HUES48 (cell line): Measurements from ENCODE around the gene PACRG.

Experiments used
- H3K27ac ChIP-seq: one replicate; pipeline ENCODE4 v1.7.0; 2013; ENCODE audit warnings: low read depth, low read length, inconsistent platforms
- H3K27me3 ChIP-seq: 2 replicates; pipeline ENCODE4 v1.6.1; 2013; ENCODE audit warnings: mild to moderate bottlenecking, low read length; ENCODE audit not compliant: control insufficient read depth, insufficient read depth
- H3K36me3 ChIP-seq: 2 replicates; pipeline ENCODE4 v1.6.1; 2013; ENCODE audit warnings: low read length; ENCODE audit not compliant: control insufficient read depth, insufficient read depth
- H3K4me1 ChIP-seq: 2 replicates; pipeline ENCODE4 v1.6.1; 2013; ENCODE audit warnings: mild to moderate bottlenecking, low read length; ENCODE audit not compliant: control insufficient read depth, insufficient read depth
- H3K4me3 ChIP-seq: 2 replicates; pipeline ENCODE4 v1.5.1; 2013; ENCODE audit warnings: mild to moderate bottlenecking, low read depth, low read length
- H3K9ac ChIP-seq: 2 replicates; pipeline ENCODE4 v1.6.1; 2013; ENCODE audit warnings: mild to moderate bottlenecking, low read depth, low read length, moderate library complexity
- H3K9me3 ChIP-seq: 2 replicates; pipeline ENCODE4 v1.6.1; 2013; ENCODE audit warnings: low read length; ENCODE audit not compliant: control insufficient read depth, insufficient read depth

The PACRG gene

GRCh38 chr6:163237110-163237509 lies 509.3 kb downstream of the PACRG start:
- Histone ChIP-seq H3K36me3 (no peaks in the 10 kb centered on the region), H3K4me3 (no peak overlapping the region), H3K9ac (no peak overlapping the region), H3K27me3 (no peaks in the 10 kb centered on the region), H3K27ac (no peak overlapping the region), H3K9me3 (no peaks in the 10 kb centered on the region), H3K4me1 (peaks cover 6% of the 10 kb centered on the region)

DNA sequence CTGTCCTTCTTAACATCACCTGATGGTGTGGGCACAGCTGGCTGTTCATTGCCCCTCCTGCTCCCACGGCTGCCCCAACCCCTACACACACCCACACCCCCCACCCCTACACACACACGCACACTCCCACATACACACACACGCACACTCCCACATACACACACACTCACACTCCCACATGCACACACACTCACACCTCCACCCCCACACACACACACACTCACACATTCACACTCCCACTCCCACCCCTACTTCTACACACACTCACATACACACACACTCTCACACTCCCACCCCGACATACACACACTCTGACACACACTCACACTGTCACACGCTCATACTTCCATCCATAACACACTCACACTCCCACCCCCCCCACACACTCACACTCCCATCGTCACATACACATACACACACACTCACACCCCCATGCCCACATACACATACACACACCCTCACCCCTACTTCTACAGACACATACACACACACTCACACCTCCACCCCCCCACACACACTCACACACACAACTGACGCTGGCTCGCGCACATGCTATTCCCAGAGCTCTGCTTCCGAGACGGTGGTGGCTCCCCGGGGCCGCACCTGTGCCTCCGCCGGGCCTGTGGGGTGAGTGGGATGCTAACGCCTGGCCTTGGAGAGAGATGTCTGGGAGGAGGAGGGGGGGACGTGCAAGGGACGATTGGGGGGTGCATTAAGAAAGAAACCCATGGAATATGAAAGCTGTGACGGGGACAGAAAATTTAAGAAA lies 512.0 kb downstream of the PACRG start:
- no peaks in the 10 kb centered on the region for H3K9me3 ChIP-seq
- H3K27me3 ChIP-seq, result no peaks in the 10 kb centered on the region
- no peaks in the 10 kb centered on the region for H3K36me3 ChIP-seq
- no peak overlapping the region for H3K4me3 ChIP-seq
- H3K4me1 ChIP-seq, result peaks cover 24% of the 10 kb centered on the region
- H3K27ac ChIP-seq, result no peak overlapping the region
- no peak overlapping the region for H3K9ac ChIP-seq

DNA sequence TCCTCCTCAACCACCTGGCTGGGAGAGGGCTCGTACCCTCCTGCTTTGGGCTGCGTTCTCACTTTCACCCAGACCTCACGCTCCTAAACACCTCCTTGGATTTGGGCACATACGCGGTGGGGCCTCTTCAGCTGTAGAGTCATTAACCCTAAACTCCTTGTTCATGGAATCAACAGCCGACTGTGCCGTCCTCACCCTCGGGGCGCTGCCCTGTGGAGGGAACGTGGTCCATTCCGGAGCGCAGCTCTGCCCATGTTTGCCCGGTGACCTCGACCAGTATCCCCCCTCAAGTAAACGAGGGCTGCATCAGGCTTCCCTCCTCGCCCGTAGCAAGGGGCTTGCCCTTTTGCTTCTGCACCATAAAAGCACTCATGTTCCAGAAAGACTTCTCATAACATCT lies 512.8 kb downstream of the PACRG start:
- H3K27ac ChIP-seq, result no peak overlapping the region
- H3K4me1 ChIP-seq, result peaks cover 24% of the 10 kb centered on the region
- H3K9me3 ChIP-seq, result no peaks in the 10 kb centered on the region
- no peak overlapping the region for H3K4me3 ChIP-seq
- H3K9ac ChIP-seq, result no peak overlapping the region
- no peaks in the 10 kb centered on the region for H3K36me3 ChIP-seq
- no peaks in the 10 kb centered on the region for H3K27me3 ChIP-seq

GRCh38 chr6:163241683-163242082 lies 513.9 kb downstream of the PACRG start:
- Histone ChIP-seq H3K4me3 (no peak overlapping the region), H3K9me3 (no peaks in the 10 kb centered on the region), H3K36me3 (no peaks in the 10 kb centered on the region), H3K27ac (no peak overlapping the region), H3K27me3 (no peaks in the 10 kb centered on the region), H3K9ac (no peak overlapping the region), H3K4me1 (peaks cover 25% of the 10 kb centered on the region)

GRCh38 chr6:163243083-163243482 lies 515.3 kb downstream of the PACRG start:
- H3K36me3 ChIP-seq, result no peaks in the 10 kb centered on the region
- H3K4me3 ChIP-seq, result no peak overlapping the region
- no peak overlapping the region for H3K27ac ChIP-seq
- no peak overlapping the region for H3K9ac ChIP-seq
- peaks cover 29% of the 10 kb centered on the region for H3K4me1 ChIP-seq
- no peaks in the 10 kb centered on the region for H3K27me3 ChIP-seq
- no peaks in the 10 kb centered on the region for H3K9me3 ChIP-seq

GRCh38 chr6:163243692-163244589 lies 516.2 kb downstream of the PACRG start:
- H3K9me3 ChIP-seq, result no peaks in the 10 kb centered on the region
- no peak overlapping the region for H3K4me3 ChIP-seq
- no peaks in the 10 kb centered on the region for H3K36me3 ChIP-seq
- H3K27me3 ChIP-seq, result no peaks in the 10 kb centered on the region
- peak overlapping the region; percentile 1 for H3K27ac ChIP-seq
- peaks cover 29% of the 10 kb centered on the region for H3K4me1 ChIP-seq
- H3K9ac ChIP-seq, result no peak overlapping the region

DNA sequence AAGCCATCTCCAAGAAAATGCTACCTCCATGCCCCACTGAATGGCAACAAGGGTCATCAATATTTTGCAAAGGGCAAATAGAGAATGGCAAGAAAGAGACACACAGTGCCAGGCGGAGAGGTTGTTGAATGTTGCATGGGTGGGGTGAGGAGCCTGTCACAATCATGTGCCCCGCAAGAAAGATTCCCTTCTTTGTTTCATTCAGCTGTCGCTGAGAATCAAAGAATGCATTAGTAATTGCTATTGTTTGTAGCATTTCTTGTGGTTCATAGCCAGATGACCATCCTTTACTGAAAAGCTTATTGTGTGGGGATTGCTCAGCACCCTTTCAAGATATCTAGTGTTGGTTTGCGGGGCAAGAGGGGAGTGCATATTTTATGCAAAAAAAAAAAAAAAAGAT lies 520.3 kb downstream of the PACRG start:
- Histone ChIP-seq H3K4me3 (no peak overlapping the region), H3K9me3 (no peaks in the 10 kb centered on the region), H3K4me1 (peaks cover 15% of the 10 kb centered on the region; the same call in 1 of the 2 replicates), H3K27me3 (no peaks in the 10 kb centered on the region), H3K27ac (no peak overlapping the region), H3K9ac (no peak overlapping the region), H3K36me3 (no peaks in the 10 kb centered on the region)

GRCh38 chr6:163249651-163250101 lies 521.9 kb downstream of the PACRG start:
- no peaks in the 10 kb centered on the region for H3K9me3 ChIP-seq
- H3K27me3 ChIP-seq, result no peaks in the 10 kb centered on the region
- H3K9ac ChIP-seq, result no peak overlapping the region
- H3K4me3 ChIP-seq, result no peak overlapping the region
- no peaks in the 10 kb centered on the region for H3K36me3 ChIP-seq
- H3K4me1 ChIP-seq, result peaks cover 8% of the 10 kb centered on the region; the same call in 1 of the 2 replicates
- H3K27ac ChIP-seq, result no peak overlapping the region

GRCh38 chr6:163250116-163250515 lies 522.3 kb downstream of the PACRG start:
- Histone ChIP-seq H3K27me3 (no peaks in the 10 kb centered on the region), H3K9me3 (no peaks in the 10 kb centered on the region), H3K4me3 (no peak overlapping the region), H3K36me3 (no peaks in the 10 kb centered on the region), H3K9ac (no peak overlapping the region), H3K27ac (no peak overlapping the region), H3K4me1 (peaks cover 8% of the 10 kb centered on the region; the same call in 1 of the 2 replicates)

DNA sequence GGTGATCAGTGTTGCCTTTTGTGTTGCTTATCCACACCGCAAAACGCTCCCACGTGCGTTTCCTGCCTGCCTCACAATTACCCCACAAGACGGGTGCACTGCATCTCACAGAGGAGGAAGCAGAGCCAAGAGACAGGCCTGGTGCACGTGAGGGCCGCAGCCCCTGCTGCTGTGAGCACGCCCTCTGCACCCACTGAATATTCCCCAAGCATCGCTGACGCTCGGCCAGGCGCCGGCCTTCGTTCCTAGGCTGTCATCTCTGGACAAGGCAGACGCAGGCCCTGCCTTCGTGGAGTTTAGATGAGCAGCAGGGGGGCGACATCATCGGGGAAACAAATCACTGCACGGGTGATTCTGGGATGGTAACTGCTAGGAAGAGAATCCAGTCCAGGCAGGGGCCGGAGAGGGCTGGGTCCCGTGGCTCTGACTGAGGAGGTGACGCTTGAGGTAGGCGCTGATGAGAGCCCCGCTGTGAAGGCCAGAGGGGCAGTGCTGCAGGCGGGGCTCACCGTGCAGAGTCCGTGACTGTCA lies 524.4 kb downstream of the PACRG start:
- Histone ChIP-seq H3K4me3 (no peak overlapping the region), H3K9ac (no peak overlapping the region), H3K27ac (no peak overlapping the region), H3K4me1 (peaks cover 3% of the 10 kb centered on the region; the same call in 1 of the 2 replicates), H3K36me3 (no peaks in the 10 kb centered on the region), H3K9me3 (no peaks in the 10 kb centered on the region), H3K27me3 (no peaks in the 10 kb centered on the region)
